ENCODE measurements around the gene SRGAP3.

DNA sequence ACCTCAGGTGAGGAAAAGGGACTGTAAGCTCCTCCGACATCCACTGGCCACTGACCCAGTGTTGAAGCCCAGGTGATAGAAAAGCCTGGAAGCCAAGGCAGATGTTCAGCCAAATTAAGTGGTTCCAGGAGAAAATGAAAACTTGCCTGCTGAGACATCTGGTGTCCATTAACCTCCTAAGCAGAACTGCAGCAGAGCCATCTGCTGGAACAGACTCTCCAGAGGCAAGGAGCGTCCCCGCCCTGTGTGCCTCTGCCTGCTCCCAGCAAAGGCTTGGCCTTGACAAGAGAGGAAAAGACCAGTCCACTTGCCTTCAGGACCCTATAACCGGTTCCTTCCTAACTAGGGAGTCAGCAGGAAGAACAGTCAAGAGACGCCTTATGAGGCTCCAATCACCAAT is 48.2 kb downstream of the SRGAP3 start:
- TF ChIP-seq, protein P1, sequence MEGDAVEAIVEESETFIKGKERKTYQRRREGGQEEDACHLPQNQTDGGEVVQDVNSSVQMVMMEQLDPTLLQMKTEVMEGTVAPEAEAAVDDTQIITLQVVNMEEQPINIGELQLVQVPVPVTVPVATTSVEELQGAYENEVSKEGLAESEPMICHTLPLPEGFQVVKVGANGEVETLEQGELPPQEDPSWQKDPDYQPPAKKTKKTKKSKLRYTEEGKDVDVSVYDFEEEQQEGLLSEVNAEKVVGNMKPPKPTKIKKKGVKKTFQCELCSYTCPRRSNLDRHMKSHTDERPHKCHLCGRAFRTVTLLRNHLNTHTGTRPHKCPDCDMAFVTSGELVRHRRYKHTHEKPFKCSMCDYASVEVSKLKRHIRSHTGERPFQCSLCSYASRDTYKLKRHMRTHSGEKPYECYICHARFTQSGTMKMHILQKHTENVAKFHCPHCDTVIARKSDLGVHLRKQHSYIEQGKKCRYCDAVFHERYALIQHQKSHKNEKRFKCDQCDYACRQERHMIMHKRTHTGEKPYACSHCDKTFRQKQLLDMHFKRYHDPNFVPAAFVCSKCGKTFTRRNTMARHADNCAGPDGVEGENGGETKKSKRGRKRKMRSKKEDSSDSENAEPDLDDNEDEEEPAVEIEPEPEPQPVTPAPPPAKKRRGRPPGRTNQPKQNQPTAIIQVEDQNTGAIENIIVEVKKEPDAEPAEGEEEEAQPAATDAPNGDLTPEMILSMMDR (IDR thresholded peaks at IDR 0.05 in 2 of 3, conservative IDR thresholded peaks at IDR 0.05 in 1 of 3; ENCODE audit: control insufficient read depth in 2 of 3, extremely low read depth in 1 of 3, insufficient read depth in 1 of 3, low read depth in 3 of 3, low read length in 3 of 3) = no peak
- TF ChIP-seq, protein P2, sequence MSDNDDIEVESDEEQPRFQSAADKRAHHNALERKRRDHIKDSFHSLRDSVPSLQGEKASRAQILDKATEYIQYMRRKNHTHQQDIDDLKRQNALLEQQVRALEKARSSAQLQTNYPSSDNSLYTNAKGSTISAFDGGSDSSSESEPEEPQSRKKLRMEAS (IDR thresholded peaks at IDR 0.05; ENCODE audit: low read depth, low read length) = no peak
